Iris pigment epithelial cell (primary cell): ENCODE data around the gene KLF7.

Source experiments
- DNase-seq: peaks from one replicate; pipeline ENCODE4 v3.0.0-alpha.2; 2011; ENCODE audit warnings: low read depth

The KLF7 gene

DNA sequence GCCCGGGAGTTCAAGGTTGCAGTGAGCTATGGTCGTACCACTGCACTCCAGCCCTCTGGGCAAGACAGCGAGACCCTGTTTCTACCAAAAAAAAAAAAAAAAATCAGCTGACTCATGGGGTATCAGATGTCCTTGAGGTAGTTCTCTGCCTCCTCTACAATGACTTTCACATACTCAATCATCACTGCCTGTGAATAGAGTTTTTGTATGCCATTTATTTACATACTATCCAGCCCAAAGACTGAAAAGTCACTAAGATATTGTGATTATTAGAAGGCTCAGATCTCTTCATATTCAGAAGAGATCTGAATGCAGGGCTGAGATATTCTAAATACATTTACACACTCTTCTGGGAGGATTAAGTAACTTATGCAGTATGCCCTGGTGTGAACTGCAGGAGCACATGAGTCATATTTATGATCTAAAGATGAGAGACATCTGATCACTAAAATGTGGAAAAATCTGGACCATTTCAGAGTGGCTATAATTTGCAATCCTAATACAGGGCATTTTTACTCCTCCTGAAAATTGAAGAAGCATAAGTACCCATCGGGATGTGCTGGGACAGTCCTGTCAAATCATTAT, 38.9 kb downstream of the KLF7 start:
- DNase-seq: peak; percentile 69

DNA sequence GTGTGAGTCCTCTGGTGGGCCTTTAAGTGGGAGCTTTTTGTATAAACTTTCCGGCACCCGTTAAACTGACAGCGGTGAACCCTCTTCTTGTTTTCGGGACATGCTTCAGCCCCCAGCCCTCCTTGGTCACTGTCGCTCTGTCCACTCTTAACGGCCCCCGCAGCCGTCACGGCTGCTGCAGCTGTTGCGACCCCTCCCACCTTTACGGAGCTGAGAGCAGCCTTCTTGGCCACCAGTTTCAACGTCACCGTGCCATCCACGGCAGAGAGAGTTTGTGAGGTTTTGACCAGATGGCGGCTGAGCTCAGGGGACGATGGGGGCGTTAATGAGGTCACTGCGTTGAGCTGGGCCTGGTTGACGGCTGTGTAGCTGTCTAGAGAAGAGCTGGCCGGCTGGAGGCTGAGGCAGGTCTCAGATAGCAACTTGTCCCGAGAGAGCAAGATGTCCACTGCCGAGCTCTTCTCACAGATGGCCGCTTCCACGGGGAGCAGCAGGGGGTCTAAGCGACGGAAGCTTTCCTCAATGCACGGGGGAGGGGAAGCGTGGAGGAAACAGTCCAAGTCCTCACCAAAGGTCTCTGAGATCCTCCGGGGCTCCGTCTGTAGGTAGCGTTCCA, 41.9 kb downstream of the KLF7 start:
- no peak for DNase-seq

DNA sequence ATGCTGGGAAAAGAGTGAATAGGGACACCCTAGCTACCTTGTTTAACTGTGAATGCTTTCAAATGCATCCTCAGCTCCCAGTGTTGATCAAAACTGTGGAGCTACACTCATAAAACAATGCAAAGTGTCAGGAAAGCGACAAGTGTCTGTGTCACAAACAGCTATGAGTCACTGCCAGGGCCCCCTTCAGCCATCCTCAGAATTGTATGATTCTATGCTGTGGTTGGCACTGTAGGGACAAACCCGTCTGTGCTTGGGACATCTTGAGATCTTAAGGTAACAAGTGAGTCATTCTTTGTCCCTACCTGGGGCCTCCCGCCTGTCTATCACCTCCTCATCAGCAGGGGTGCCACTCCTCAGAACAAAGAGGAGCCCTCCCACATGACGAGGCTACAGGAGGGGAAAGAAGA, 42.4 kb downstream of the KLF7 start:
- DNase-seq: no peak

DNA sequence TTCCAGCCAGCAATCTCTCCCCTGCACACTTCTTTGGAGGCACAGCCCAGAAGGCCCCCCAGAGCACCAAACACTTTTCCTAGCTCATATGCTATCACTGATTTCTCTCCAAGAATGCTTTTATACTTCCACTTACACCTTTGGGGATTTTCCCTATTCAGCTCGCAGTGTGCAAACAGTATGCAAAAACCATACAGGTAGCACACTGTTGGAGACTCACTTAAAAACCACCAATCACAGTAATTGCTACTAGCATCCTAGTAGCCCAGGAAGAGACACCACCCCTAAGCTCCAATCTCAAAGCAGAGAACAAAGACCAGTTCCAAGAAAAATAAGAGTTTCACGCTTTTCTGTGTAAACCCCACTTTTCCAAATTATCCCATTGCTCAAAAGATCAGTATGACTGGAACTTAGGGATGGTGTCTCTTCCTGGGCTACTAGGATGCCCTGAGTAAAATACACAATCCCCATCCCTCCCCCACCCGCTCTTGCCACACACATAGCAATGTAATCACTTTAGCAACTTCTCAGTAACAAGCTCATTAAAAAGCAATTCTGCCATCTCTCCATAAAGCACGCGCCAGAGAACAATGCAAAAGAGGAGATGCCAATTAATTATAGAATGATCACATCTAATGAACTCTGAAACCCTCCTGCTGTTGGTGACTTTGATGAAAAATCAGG, 43.0 kb downstream of the KLF7 start:
- no peak for DNase-seq

DNA sequence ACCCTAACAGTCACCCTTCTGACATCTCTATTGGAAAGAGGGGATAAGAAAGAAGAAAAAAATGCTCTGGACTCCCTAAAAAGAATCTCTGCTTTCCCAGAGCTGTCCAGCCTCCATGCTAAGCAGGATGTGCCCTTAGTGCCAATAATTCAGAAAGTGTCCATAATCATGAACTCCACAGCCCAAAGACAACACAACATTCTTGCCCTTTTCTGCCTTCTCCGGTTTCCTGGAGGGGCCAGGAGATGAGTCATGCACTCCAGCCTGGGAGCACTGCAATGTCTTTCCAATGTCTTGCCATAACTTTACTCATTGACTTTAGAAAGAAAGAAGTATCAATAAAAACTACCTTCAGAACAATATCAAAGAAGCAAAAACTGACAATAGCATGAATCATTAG, 44.0 kb downstream of the KLF7 start:
- peak; percentile 83 for DNase-seq

DNA sequence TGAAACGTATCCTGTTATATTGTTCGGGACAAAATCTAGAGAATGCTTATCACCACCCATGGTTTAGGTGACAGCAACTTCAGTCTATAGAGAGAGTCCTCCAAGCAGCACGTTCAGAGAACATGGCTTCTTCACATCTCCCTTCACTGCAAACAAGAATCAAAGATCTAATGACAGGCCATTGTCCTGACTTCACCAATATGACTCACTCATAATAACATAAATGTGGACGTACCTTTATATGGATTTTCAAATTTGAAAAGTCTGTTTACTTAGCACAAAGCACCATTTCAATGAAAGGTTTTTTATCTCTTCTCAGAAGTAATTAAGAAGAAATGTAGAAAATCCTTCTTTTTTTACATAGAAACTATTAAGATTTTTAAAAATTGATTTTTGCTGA, 46.7 kb downstream of the KLF7 start:
- no peak for DNase-seq

DNA sequence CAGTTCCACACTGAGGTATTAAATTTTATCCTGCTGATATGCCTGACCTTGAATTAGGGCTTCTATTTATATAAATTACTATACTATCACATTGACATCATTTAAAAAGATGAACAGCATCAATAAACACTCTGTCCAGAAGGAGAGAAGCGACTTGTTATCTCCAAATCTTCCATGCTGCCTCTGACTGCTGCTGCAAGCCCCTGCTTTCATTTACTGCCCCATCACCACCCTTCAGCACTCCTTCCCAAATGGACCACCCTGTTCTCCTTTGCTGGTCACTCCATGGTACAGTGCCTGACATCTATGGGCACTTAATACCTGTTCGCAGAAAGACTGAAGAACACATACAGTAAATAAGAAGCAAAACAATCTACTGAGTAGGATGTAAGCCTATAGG, 48.1 kb downstream of the KLF7 start:
- DNase-seq: no peak

DNA sequence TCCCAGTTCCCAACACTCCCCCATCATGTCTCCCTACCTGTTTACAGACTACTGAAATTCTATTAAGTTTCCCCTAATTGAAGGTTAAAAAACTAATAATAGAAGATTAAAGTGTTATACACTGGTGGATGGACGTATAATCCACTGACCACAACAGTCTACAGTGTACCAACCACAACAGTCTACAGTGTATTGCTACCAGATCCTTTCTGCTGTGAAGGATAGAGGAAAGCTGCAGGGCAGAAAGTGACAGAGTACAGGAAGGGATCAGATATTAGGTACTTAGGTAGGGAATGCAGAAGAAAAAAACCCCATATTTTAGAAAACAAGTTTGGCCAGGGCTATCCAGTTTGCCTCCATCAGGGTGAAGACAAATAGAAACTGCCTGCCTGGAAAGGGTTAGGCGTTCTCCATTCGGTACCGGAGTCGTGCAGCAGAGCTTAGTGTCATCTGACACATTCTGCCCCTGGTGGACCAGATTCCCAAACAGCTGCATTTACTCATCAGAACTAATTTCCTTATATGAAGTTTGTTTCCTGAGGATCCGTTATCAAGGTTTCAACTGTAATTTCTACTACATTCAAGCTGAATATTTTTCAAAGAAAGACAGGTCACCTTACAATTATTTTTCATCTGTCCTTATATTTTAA, 49.9 kb downstream of the KLF7 start:
- peak; percentile 39 for DNase-seq

DNA sequence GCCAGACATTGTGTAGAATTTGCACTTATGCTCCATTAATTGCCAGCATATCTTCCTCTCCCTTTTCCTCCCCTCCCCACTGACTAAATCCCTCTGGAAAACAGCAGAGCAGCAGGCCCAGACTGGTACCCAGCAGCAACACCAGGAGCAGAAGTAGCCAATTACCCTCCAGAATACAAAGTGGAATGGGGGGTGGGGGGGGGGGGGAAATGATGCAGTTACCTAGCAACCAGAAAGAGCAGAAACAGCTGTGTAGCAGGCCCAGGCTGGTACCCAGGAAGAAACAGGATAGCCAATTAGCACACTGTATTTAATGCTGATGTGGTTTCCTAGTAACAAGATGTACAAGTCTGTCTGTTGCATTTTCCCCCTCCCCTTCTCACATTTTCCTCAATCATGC, 52.3 kb downstream of the KLF7 start:
- no peak for DNase-seq

DNA sequence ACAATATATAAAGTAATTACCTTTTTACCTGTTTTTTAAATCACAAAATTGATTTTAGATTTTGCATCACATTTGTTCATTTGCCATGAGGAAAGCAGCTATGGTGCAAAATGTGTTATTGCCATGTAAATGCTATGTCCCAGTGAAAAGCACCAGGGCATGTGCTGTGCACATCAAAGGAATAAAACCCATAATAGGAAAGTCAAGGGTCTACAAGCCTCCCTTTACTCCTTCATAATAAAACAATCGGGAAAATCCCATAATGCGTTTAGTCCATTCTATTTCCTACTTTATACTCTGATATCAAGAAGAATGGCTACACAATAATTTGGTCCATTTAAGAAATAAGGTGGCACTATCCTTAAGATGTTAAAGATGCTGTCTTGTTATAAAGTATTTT, 53.0 kb downstream of the KLF7 start:
- no peak for DNase-seq

DNA sequence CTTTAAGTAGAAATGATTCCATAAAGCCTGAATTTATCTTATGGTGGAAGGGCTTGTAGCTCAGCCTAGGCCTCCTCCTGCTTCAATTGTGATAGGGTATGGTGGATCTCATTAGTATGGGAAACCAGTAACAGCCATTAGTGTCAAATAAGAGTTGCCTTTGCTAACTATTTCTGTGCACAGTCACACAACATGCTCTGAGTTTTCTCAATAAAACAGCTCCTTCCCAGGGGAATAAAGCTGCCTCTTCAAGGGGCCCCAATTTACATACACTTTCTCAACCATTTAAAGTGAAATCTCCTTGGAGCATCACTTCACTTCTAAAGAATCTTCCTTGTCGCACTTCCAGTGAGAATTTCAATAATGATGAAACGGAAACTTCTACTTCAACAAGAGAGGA, 53.4 kb downstream of the KLF7 start:
- no peak for DNase-seq

DNA sequence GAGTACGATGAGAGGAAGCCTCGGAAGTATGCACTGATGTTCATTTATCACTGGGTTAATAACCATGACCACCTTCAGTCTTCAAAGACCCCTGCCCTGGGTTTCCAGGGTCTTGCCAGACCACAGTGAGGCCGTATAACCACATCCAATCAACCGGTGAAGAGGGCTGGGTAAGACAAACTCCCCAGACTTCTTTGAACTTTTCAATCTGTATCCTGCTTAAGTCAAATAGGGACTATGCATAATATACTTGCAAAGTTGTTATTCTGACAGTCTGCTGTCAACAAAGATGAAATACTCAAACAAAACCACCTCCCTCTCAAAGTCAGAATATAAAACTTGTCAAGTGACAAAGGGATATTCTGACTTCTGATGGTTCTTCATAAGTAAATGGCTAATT, 54.0 kb downstream of the KLF7 start:
- DNase-seq: no peak

DNA sequence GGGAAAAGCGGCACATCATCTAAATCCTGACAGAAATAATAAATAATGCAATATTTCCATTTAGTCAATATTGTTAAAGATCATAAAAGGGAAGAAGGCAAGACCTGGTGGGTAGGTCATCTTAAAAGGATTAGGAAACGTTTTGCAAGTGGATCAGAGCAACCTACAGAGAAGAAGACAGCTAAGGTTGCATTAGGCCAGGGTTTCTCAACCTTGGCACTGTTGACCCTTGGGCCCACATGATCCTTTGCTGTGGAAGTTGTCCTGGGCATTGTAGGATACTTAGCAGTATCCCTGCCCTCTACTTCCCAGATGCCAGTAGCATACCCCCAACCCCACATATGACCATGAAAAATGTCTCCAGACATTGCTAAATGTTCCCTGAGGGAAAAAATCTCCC, 55.0 kb downstream of the KLF7 start:
- DNase-seq: no peak

DNA sequence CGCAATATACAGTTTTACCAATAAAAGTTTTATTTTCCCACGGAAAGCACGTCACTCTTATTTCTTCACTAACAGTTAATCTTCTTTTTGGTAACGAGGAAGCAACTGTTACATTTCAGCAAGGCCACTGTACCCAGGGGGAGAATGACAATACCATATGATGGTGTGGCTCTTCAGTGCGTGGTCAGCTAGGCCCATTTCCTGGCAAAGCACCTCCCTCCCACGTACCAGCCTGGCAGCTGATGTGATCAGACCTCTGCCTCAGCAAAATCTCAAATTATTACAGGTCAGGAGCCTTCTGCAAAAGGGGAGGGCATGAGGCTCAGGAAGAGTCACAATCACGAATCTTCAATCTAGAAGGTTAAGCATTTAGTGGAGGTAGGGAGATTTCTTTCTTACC, 55.4 kb downstream of the KLF7 start:
- no peak for DNase-seq

DNA sequence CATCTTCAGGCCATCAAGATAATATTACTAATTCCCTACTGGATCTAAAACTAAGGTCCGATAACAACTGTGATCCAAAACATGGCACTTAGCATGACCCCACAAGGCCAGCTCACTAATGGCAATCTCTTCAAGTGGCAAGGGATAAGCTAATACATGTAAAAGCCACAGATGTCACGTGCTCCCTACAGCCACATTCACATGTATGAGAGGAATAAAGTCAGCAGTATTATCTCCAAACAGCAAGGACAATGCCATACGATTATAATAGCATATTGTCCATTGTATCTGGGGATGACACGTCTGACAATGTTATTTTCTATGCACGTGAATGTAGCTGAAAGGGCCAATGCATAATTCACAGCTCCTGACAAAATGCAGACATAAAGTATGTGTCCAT, 56.0 kb downstream of the KLF7 start:
- no peak for DNase-seq

DNA sequence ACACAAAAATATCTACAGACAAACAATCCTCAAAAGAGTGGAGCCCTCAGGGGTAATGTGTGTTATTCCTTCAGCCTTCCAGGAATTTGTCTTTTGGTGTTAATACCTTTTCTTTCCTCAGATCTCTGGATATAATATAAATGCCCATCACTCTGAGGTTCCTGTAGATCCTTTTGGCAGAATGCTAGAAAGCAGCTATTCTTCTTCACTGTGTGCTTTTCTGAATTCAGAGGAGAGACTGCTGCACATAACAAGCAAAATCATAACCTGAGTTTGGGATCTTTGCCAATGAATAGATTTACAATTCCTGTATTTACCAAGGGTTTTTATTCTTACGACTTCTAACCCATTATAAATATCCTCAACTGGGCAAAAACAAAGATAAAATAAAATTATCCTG, 57.3 kb downstream of the KLF7 start:
- DNase-seq: no peak

DNA sequence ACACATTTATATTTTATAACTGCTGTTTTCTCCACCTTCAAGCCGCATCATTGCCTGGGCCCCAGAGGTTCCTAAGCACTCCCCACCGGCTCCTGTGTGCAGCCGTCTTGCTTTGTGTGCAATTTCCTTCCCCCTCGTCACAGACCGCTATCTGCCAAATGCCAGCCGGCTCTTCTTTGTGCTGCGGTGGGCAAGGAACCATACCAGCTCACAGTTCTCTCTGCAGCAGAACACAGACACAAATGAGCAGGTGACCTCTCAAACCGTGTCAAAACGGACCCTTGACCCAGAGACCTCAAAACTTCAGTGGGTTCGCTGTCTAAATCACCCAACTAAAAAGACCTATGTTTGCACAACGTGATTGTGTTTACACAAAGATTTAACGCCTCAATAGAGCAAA, 58.2 kb downstream of the KLF7 start:
- no peak for DNase-seq

DNA sequence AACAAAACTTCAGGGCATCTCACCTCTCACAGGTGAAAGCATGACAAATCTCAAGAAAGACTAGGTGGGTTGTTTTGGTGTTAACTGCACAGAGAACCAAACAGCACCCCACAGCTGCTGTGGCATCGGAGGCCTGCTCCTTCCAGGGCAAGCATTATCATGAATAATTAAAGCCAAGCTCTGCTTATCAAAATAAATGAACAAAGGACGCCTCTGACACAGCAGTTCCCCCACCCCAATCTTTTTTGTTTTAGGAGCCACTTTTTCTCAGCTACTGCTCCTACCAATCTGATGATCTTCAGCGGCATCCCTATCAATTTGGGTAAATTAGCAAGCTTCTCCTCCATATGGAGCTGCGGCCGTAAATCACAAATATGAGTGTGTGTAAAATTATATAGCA, 58.6 kb downstream of the KLF7 start:
- DNase-seq: no peak

DNA sequence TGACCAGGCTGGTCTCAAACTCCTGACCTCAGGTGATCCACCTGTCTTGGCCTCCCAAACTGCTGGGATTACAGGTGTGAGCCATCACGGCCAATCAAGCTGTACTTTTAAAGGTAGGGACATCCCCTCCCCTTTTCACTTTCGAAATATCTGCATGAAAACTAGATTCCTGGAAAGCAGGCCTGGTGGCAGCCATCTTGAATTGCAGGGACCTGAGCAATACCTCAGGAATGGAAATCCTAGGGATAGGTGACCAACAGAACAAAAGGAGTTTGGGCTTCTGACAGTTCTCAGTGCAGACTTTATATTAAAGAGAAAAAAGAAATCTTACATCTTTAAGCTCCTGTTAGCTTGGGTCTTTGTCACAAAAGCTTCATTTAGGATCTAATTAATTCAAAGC, 62.6 kb downstream of the KLF7 start:
- no peak for DNase-seq

DNA sequence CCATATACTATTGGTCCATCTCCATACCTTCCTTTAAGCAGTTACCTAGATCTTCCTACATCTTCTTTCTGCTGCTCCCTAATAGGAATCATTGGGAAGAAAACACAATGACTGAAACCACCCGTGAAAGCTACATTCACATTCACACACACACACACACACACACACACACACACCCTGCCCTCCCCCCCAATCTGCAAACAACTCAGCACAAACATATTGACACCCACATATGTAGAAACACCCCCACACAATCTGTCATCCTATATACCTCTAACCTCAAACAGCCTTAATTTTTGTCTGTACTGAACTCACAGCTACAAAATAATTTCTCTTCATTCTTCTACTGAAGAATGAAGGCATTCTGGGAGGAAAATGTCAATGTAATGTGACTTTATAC, 63.8 kb downstream of the KLF7 start:
- DNase-seq: no peak

DNA sequence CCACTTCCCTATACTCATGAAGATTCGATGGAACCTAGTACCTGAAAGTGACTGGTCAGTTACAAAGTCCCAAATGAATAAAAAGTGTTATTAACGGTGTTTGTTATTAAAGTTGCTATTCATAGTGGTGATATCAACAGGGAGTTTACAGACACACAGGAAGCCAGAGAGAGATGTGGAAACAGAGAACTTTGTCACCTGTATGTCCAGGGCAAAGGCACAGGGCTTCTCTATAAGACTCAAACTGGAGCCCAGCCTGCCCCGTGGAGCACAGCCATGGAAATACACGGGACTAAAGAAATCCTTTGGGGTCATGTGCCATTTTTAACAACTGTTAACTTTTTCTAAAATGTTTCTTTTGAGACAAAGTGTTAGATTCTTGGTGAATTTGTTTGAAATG, 68.5 kb downstream of the KLF7 start:
- no peak for DNase-seq

DNA sequence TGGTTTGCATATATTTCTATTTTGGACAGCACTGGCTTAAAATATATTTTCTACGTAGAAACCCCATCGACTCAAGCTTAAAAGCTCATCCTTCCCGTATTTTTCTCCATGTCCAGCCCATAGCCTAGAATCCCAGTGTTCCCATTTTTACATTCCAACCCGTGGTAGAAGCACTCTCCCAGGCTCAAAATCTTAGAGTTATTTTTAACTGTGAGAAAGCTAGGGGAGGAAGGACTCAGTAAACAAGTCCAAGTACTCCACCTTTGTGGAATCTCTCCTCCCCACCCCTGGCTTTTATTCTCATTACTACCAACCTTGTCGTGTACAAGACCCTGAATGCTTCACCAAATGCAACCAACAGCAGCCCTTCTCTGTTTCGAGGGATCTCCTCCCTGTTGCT, 69.8 kb downstream of the KLF7 start:
- no peak for DNase-seq

DNA sequence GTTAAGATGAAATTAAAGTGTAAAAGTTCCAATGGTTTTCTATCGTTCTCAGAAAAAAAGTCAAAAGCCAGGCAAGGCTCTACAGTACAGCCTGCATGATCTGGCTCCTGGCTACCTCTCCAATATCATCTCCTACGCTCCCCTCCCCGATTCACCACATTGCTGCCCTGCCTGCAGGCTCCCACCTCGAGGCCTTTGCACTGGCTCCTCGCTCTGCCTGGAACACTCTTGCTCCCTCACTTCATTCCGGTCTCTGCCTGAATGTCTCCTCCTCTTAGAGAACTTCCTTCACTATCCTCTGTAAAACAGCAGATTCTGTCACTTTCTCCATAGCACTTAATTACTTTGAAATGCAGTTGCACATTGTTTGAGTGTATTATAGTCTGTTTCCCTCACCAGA, 72.5 kb downstream of the KLF7 start:
- no peak for DNase-seq

DNA sequence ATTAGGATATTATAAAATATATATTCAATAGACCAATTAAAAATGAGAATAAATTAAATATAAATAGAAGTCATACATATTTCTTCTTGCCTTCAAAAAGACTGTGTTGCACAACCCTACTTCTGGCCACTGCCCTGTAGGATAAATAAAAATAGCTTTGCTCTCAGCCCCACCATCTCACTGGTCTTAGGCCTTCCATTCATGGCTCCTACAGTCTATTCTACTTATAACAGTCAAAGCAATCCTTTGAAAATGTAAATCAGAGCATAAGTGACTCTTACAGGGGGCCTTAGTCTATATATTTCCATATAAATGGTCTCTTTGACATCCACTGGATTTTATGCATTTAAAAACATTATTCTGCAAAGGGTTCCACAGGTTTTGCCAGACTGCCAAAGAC, 72.9 kb downstream of the KLF7 start:
- peak; percentile 47 for DNase-seq
